Stimulated activated CD4-positive, alpha-beta T cell treated with anti-CD3 and anti-CD28 coated beads, Interleukin-12 subunit alpha, Interleukin-12 subunit beta, amount 100 ng/mL, for 48 hours (primary cell): ENCODE measurements around the gene RHBDF2.
"Not testable (repeated sequence)": the region's sequence is repeated elsewhere in the genome, so short reads cannot be mapped to it uniquely, and the experiment has no call there.

Experiments used
- DNase-seq, 3 donors: peaks; one replicate each; pipeline ENCODE4 v3.0.0-alpha.2; 2020; ENCODE audit warnings: low read depth in 2 of 3, low spot score in 1 of 3

The RHBDF2 gene

GRCh38 chr17:76525513-76525833, 24.2 kb upstream of the RHBDF2 start:
- DNase-seq, result not testable (repeated sequence)

GRCh38 chr17:76524598-76525512, 23.6 kb upstream of the RHBDF2 start:
- DNase-seq, result no peak

GRCh38 chr17:76523084-76524037, 22.1 kb upstream of the RHBDF2 start:
- peak; percentile 68 to 84 (median 73) for DNase-seq

GRCh38 chr17:76521683-76522082, 20.5 kb upstream of the RHBDF2 start:
- not testable (repeated sequence) for DNase-seq

GRCh38 chr17:76521262-76521661, 20.0 kb upstream of the RHBDF2 start:
- DNase-seq, result no peak

- DNase-seq, result no peak
These were observed 18.1 kb upstream of the RHBDF2 start for GRCh38 chr17:76519048-76519966.

- DNase-seq, result no peak
These were observed 16.4 kb upstream of the RHBDF2 start for GRCh38 chr17:76517638-76518038.

- peak; percentile 77 to 82 (median 78) for DNase-seq
These were observed 14.2 kb upstream of the RHBDF2 start for GRCh38 chr17:76515274-76515949.

GRCh38 chr17:76514355-76514754, 13.1 kb upstream of the RHBDF2 start:
- DNase-seq, result not testable (repeated sequence)

GRCh38 chr17:76513306-76513692, 12.1 kb upstream of the RHBDF2 start:
- DNase-seq, result no peak

- DNase-seq, result no peak
These were observed 11.4 kb upstream of the RHBDF2 start for GRCh38 chr17:76512366-76513305.

GRCh38 chr17:76511668-76512365, 10.6 kb upstream of the RHBDF2 start:
- DNase-seq, result no peak

GRCh38 chr17:76510831-76511244, 9.6 kb upstream of the RHBDF2 start:
- DNase-seq, result no peak

GRCh38 chr17:76508472-76509063, 7.3 kb upstream of the RHBDF2 start:
- not testable (repeated sequence) for DNase-seq

- DNase-seq, result peak; percentile 80 to 98 (median 83)
These were observed 5.5 kb upstream of the RHBDF2 start for GRCh38 chr17:76506408-76507345.

GRCh38 chr17:76504117-76504516, 2.9 kb upstream of the RHBDF2 start:
- no peak for DNase-seq
